GM18873 (cell line): Measurements from ENCODE around the gene EME2.

Source experiments
- ATAC-seq: cut with Tn5 transposase; IDR thresholded peaks from one replicate; pipeline ENCODE4 v1.9.1; 2021; ENCODE audit warnings: mild to moderate bottlenecking, moderate library complexity, moderate number of reproducible peaks; ENCODE audit not compliant: unreplicated experiment, low FRiP score

The EME2 gene

GRCh38 chr16:1816396-1817275, 44.0 kb downstream of the EME2 start:
- ATAC-seq, result no peak

GRCh38 chr16:1817276-1817589, 44.6 kb downstream of the EME2 start:
- ATAC-seq, result no peak

- no peak for ATAC-seq
Measured at GRCh38 chr16:1817716-1818115, 45.1 kb downstream of the EME2 start.

GRCh38 chr16:1818204-1818872, 45.7 kb downstream of the EME2 start:
- ATAC-seq, result no peak

GRCh38 chr16:1818873-1819525, 46.4 kb downstream of the EME2 start:
- no peak for ATAC-seq

GRCh38 chr16:1819611-1820010, 47.0 kb downstream of the EME2 start:
- no peak for ATAC-seq

- no peak for ATAC-seq
Measured at GRCh38 chr16:1820096-1820945, 47.7 kb downstream of the EME2 start.

GRCh38 chr16:1820946-1821290, 48.3 kb downstream of the EME2 start:
- ATAC-seq, result no peak

GRCh38 chr16:1821861-1822611, 49.4 kb downstream of the EME2 start:
- ATAC-seq, result no peak

- no peak for ATAC-seq
Measured at GRCh38 chr16:1822801-1823200, 50.2 kb downstream of the EME2 start.

GRCh38 chr16:1823821-1824220, 51.2 kb downstream of the EME2 start:
- no peak for ATAC-seq

GRCh38 chr16:1825381-1825863, 52.8 kb downstream of the EME2 start:
- no peak for ATAC-seq
